GM21381 (cell line): ENCODE measurements around the gene ADGRV1.
"Not testable (repeated sequence)": the region's sequence is repeated elsewhere in the genome, so short reads cannot be mapped to it uniquely, and the experiment has no call there.

Experiments
- ATAC-seq: cut with Tn5 transposase; IDR thresholded peaks from one replicate; pipeline ENCODE4 v1.9.1; 2021; ENCODE audit warnings: mild to moderate bottlenecking, moderate library complexity; ENCODE audit not compliant: unreplicated experiment

The ADGRV1 gene

DNA sequence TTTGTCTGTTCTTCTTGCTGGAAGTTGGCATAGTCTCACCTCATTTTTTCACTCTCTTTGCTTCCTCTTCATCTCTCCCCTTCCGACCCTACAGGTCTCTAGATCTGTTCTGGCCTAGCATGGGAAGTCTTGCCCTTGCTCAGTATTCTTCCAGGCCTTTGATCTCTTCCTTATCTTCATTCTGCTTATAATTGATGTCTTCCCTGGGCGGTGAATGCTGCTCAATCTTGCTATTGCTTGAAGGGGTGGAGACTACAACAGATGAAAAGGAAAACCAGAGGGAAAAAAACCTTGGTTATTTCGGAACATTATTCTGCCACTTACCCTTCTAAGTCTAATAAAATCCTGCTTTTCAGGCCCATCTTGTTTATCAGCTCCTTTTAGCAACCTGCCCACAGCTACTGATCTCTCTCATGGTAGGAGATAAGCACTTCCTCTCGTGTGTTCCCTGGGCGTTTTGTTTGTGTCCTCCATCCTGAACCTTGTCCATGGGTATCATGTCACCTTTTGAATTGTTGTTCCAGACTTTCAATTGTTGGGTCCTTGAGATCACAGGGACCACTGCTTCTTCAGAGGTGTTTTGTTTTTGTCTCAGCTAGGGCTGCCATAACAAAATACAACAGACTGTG is 375.6 kb downstream of the ADGRV1 start:
- no peak for ATAC-seq

DNA sequence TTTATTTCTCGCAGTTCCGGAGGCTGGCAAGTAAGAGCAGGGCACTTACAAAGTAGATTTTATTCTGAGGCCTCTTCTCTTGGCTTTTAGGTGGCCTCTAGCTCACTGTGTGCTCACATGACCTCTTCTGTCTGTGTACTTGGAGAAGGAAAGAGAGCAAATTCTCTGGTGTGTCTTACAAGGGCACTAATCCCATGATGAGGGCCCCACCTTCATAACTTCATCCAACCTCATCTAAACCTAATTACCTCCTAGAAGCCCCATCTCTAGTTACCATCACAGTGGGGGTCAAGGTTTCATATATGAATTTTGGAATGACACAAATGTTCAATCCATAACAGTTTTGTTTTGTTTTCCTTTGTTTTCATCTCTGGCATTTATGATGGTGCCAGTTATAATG is 376.1 kb downstream of the ADGRV1 start:
- ATAC-seq: no peak

DNA sequence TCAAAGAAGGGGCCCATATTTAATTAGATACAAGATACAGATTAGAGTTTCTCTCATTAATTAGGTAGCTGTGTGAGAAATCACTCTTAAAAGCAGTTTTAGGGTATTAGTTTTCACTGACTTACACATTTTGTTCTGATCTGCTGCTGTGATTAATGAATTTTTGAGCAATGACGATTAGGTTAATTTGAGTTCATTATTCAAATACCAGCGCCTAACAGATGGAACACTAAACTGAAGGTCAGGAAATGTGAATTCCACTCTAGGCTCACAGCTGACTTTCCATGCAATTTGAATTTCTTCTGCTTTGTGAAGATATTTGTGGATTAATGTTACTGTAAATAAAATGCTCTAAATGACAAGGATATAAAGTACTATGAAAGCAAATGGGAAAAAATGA is 380.6 kb downstream of the ADGRV1 start:
- no peak for ATAC-seq

DNA sequence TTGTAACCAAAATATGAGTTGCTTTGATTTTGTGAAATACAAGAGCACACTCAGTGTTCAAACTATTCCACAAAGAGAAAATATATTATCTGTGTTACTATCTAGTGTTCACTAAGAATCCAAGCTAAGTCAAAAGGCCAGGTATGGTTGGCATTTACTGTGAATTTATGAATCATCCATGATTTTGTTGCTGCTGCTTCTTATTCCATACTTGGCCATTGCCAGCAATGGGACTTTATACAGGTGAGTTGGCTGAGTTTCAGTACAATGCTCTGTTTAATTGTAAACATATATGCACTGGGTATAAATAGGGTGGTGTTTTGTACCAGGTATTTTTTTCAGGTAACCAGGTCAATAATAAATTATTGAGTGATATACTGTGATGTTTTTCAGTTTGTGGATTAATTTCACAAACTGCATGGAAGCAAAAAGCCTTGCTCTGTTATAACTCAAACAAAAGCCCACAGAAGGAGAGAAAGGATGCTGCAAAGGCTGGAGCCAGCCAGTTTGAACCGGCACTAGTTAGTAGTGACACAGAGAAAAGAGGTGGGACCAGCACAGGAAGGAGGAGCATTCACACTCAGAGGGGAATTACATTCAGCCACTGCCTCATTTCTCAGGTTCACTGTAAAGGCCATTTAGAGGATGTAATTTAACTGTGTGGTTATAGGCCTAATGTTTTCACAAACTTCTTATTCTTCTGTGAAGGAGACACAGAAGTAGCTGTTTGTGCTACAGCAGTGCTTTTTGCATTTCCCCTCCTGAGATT is 381.8 kb downstream of the ADGRV1 start:
- ATAC-seq: peak; percentile 95

DNA sequence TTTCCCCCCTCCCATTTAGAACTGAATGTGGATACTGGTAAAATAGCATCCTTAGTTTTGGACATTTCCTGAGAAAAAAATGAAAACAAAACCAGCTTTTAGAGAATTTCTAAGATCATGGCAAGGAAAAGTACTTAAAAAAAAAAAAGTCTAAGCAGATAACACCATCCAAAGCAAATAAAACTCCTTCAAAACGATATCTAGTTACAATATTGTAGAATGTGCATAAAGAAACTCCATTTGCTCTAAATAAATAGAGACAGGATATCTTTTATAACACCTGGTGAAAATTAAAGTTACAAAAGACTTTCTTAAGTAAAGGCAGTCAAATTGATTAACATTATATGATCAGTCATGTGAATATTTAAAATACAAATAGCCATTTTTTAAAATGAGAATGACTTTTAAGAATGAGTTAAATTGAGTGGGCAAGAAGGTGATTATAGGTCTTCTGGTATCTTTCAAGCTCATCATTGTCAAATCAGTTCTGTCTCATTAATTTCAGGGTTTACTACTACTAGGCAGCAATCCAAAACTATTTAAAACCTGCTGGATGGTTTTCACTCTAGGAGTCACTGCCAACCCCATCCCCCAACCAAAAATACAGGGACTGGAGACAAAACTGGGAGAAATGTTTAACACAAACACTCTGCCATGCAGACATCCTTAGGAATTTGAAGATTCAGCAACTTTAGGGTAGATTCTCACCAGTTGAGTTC is 382.6 kb downstream of the ADGRV1 start:
- no peak for ATAC-seq

DNA sequence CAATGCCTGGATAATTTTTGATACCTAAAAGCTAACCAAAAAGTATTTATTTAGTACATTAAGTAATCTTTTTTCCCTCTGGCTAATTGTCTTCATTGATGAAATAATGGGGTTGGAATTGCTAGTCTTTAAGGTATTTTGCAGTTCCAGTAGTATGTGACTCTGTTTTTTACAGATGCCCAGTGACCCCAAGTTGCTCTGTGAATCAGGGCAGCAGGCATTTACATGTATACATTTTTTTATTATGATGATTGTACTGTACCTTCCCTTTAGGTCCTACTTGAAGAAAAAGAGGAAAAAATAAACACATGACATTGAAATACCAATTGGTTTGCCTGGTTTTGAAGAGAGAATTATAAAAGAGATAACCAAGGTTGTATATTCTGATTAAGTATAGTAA is 385.5 kb downstream of the ADGRV1 start:
- no peak for ATAC-seq

DNA sequence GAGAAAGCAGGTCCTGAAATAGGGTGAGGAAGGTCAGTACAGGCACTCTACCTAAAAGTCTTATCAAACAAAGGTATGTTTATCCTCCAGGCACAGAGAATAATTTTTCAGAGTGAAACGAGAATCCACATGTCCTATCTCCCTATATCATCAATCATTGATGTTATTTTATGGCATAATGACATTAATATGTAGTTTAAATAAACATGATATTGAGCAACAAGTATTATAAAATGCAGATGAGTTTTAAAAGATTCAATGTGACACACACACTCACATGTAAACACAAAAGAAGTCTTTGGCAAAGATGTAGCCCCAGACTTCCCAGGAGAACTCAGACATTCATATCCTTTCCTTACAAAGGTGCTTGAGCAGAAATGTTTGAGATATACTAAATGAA is 389.1 kb downstream of the ADGRV1 start:
- ATAC-seq: no peak

DNA sequence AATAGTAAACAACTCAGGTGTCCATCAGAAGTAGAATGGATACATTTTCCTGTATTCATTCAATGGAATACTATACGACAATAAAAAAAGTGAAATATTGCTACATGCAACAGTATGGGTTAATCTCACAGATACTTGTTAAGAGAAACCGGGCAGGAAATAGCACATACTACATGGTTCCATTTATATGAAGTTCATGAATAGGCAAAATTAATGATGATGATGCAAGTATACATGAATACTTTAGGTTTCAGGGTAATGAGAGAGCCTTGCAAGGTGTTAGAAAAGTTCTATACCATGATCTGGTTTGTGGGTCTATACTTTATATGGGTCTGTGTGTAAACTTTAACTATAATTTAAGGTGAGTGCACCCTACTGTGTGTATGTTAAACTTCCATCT is 390.4 kb downstream of the ADGRV1 start:
- no peak for ATAC-seq

DNA sequence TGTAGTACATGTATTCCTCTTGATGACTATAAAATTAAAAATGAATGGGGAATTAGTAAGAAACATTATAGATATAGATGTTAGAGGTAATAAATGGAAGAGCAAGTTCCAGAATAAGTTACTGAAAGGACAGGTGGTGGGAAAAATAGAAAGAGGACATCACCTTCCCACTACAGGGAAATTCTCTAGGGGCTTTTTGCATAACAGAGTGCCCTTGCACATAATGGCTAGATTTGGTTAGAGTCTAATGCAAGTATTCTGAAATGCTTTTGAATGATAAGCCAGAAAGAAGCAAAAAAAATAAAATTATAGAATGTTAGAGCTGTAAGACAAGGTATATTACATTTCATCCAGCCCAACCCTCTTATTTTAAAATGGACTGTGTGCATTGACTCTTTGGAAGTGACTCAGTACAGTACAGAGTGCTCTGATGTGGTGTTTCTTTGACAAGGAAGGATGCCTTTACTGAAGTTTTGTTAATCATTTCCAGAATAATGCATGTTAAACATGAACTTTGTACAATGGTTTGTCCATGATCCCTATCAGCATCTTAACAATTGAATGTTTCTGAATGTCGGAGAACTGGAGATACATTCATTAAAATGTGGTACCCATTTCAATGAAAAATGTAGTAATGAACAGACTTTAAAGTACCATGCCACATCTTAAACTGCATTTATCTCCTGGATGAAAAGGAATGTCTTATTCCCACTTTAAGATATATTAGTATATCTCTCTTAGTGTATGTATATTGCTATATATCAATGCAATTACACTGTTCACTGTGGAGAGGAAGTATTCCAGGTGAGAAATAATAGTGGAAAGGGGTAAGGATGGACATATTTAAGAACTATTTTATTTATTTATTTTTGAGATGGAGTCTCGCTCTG is 391.1 kb downstream of the ADGRV1 start:
- ATAC-seq: peak; percentile 77

DNA sequence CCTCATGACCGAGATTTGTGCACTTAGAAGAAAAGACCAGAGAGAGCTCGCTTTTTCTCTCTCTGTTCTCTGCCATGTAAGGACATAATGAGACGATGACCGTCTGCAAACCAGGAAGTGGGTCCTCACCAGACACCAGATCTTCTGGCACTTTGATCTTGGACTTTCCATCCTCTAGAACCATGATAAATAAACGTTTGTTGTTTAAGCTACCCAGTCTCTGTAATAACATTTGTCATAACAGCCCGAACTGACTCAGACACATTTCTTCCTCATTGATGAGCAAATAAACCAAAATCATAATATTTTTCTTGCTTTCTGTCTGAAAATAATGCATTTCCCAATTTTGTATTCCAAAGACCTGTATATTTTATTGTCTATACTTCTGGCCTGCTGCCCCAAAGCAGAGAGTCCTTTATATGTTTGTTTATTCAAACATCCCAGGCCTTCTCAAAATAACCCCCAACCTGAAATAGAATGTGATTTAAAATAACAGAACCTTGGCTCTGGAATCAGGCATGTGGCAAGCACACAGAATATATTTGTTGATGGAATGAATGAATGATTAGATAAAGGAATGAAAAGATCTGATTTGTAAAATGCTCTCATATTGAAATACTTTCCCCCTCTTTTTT is 396.5 kb downstream of the ADGRV1 start:
- no peak for ATAC-seq

DNA sequence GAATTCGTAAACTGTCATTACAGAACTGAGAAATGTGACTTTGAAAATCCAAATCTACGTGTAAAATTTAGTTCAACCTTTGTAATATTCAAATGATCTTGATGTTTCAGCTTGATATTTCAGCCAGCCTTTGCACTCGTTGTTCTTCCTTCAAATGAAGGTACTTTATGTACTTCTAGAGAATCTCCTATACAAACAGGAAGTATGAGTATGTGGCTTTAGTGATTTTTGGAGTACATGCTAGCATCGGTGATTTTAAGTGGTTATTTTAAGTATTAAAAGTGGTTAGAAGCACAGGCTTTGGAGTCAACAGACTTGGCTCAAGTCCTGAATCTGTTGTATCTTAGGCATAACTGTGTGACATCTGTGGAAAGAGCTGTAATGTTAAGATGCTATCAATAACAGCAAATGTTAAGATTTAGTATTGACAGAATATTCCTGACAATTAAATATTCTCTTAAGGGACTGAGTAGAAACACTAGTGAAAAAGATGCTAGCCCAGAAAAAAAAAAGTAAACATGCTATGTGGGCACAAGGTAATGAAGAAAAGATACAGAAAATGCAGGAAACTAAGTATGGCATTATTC is 398.0 kb downstream of the ADGRV1 start:
- no peak for ATAC-seq

DNA sequence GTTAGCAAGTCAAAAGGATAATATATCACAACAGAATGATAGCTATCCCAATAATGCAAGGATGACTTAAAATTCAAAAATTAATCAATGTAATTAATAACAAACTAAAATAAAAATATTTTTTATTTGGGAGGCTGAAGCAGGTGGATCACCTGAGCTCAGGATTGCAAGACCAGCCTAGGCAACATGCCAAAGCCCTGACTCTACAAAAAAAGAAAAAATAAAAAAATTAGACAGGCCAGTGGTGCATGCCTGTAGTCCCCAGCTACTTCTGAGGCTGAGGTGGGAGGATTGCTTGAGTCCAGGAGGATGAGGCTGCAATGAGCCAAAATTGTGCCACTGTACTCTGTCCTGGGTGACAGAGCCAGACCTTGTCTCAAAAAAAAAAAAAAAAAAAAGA is 399.3 kb downstream of the ADGRV1 start:
- no peak for ATAC-seq

DNA sequence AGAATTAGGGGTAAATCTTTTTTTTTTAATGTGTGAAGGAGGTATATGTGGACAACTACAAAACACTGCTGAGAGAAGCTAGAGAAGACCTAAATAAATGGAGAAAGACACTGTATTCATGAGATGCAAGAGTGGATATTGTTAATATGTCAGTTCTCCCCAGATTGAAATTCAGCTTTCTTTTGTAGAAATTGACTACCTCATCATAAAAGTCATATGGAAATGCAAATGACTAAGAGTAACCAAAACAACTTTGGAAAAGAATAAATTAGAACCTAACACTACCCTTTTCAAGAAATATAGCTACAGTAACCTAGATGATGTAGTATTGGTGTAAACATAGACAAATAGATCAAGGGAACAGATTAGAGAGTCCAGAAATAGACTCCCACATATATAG is 400.7 kb downstream of the ADGRV1 start:
- no peak for ATAC-seq

DNA sequence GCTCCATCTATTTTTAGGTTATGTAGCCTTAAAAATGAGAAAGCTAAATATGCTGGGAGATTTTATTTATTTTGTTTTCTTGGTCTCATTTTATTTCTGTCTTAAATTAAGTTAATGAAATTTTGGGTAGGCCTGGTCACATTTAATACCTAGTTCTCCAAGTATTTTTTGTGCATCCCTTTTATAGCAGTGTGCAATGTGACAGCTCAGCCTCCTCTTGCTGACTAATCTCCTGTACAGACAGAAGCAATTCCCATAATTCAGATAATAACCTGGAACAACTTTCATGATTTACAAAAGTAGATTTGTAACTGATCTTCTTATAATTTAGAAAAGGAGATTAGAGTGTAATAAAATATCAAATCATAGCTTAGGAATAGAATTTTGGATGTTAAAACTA is 403.9 kb downstream of the ADGRV1 start:
- no peak for ATAC-seq

DNA sequence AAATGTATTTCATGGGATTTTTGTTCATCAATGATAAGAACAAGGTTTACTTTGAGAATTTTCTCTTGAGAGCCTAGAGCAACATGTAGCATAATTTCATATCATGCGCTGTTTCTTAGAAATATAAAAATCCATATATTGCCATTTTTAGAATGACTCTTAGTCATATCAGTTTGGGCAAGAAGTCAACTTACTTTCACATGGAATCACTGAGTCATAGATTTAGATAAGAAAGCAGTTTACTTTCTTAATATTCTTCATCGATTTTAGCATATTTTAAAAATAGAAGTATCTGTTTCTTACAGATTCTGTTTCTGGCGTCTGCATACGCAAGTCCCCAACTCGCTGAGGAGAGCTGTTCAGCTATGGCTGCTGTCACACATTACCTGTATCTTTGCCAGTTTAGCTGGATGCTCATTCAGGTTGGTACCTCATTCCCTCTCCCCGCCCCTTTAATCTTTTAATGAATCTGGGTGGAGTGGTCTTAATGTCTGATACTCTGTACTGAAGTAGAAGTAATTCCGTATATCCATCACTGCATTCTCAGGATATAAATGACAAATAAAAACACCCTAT is 406.6 kb downstream of the ADGRV1 start:
- ATAC-seq: no peak

DNA sequence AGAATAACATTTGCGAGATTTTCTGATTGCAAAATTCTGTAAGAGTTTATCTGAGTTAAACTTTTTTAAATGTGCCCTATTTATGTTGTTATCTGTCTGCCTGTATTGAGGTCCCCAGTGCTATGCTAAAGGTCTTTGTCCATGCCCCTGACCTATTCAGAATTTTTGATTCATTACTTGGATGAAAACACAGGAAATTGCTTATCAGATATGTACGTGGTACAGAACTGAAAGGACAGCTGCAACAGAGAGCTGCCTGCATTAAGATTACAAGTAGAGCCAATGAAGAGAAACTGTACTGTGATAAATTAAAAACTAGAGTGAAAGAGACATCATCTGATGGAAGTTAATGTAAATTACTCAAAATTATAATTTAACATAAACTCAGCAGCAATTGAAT is 408.8 kb downstream of the ADGRV1 start:
- no peak for ATAC-seq

DNA sequence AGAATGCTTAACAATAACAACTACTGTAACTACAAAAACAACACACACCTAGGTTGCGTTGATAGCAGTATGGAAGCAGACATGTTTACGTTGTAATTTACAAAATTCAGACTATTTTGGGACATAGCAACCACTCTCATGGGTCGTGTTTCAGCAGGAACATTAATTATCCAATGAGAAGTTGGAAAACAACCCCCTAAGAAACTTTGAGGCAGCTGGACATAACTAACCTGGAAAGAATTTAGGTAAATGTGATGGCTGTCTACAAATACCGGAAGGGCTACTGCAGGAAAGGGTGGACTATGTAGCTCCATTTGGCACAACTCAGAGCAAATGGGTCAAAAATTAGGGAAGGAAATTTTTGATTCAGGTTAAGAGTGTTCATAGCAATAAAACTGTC is 409.3 kb downstream of the ADGRV1 start:
- ATAC-seq: no peak

DNA sequence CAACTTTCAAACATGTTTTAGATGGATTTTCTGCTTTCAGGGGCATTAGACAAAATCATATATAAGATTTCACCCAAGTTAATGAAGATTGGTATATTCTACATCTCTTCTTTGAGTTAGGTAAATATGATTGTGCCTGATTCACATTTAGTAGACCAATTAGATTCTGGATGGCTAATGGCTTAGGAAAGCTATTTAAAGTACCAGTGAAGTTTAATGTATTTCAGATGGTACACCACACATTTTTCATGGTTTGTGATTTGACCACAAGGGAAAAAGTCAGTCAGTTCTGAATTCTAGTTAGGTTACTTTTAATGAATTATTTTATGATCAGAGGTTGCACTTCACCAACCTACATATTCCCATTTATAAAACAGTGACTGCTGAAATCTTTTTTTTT is 409.7 kb downstream of the ADGRV1 start:
- ATAC-seq: no peak

DNA sequence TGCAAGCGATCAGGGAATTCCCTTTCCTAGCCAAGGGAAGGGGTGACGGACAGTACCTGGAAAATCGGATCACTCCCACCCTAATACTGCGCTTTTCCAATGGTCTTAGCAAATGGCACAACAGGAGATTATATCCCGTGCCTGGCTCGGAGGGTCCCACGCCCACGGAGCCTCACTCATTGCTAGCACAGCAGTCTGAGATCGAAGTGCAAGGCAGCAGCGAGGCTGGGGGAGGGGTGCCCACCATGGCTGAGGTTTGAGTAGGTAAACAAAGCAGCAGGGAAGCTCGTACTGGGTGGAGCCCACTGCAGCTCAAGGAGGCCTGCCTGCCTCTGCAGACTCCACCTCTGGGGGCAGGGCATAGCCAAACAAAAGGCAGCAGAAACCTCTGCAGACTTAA is 411.3 kb downstream of the ADGRV1 start:
- ATAC-seq: not testable (repeated sequence)

DNA sequence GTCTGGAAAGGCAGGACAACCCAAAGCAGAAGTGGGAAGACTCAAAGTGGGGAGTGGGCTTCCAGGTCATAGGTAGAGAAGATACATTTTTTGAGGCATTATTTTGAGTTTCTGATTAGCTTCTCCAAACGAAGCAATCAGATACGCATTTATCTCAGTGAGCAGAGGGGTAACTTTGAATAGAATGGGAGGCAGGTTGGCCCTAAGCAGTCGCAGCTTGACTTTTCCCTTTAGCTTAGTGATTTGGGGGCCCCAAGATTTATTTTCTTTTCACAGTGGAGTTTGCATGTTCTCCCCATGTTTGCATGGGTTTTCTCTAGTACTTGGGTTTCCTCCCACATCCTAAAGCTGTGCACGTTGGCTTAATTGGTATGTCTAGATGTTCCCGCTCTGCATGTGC is 422.6 kb downstream of the ADGRV1 start:
- ATAC-seq: no peak
